ENCODE measurements around the gene OPA3. TPM values are rescaled to one million over a fixed set of nuclear protein-coding genes. Genes with fewer than 3 reads are reported as not detected.

The OPA3 gene
- total RNA-seq, 1 experiment from 2014 or later = 11.1 TPM

DNA sequence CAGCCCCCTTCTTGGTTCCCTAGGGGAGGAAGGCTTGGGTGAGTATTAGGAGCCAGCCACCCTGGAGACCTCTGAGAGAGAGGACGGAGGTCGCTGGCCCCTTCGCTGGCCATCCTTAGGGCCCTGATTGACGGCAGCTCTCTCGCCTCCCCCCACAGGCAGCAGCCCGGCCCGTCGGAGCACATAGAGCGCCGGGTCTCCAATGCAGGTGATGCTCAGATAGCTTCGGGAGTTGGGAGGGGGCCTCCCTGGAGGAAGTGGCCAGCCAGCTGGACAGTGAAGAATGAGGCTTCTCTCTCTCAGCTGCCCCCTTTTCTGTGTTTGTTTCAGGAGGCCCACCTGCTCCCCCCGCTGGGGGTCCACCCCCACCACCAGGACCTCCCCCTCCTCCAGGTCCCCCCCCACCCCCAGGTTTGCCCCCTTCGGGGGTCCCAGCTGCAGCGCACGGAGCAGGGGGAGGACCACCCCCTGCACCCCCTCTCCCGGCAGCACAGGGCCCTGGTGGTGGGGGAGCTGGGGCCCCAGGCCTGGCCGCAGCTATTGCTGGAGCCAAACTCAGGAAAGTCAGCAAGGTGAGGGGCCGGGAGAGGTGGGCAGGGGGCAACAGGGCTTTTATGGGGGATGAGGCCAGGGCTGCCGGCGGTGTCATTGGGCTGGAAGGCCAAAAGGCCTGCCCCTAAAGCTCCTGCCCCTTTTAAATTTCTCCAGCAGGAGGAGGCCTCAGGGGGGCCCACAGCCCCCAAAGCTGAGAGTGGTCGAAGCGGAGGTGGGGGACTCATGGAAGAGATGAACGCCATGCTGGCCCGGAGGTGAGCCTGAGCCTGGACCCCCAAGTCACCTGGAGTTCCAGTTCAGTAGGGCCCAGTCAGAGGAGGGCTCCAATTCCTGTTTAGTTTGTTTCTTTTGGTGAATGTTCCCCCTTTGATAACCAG lies 62.3 kb downstream of the OPA3 start:
- BruUV-seq (replicated peaks) = no TSS peak
- Histone ChIP-seq H3K4me2 (ENCODE audit: low read length) (0 out of 2 replicates have a peak overlapping the region, but pooled peaks have one; percentile 17), H3K4me3 (replicated peaks in 1 of 2; ENCODE audit: low read depth in 1 of 2, low read length in 2 of 2) (no peak overlapping the region), H3K36me3 (ENCODE audit: control insufficient read depth in 1 of 2, insufficient read depth in 2 of 2, low read length in 2 of 2) (peaks cover 33 to 47% of the 10 kb centered on the region in 2 experiments), H3K9me2 (ENCODE audit: insufficient read depth) (no peaks in the 10 kb centered on the region), H3K9ac (ENCODE audit: low read length) (no peak overlapping the region), H3K27ac (ENCODE audit: low read depth, low read length) (peak overlapping the region; percentile 33), H4K20me1 (ENCODE audit: insufficient read depth) (no peaks in the 10 kb centered on the region), H3K27me3 (ENCODE audit: insufficient read depth, low read length) (no peaks in the 10 kb centered on the region), H3K79me2 (ENCODE audit: insufficient read depth, low read length) (peaks cover 24% of the 10 kb centered on the region; the same call in 1 of the 2 replicates), H2AFZ (ENCODE audit: low read depth, low read length, poor library complexity, severe bottlenecking) (no peak overlapping the region), H3K4me1 (ENCODE audit: control insufficient read depth in 1 of 2, insufficient read depth in 2 of 2, low read length in 2 of 2) (peaks cover 8 to 54% of the 10 kb centered on the region in 2 experiments; a peak in 3 of 4 replicates), H3K9me3 (ENCODE audit: control insufficient read depth in 1 of 2, insufficient read depth in 1 of 2, low read depth in 1 of 2, low read length in 2 of 2) (no peaks in the 10 kb centered on the region)
- RAD21 ChIA-PET (ENCODE audit: low non-redundant PET in 1 of 2, low total read pairs in 2 of 2, uncharacterized antibody in 2 of 2, unreplicated experiment in 2 of 2) = interaction anchor here in 1 of 2 experiments (1.4 kb wide), 1 partner anchor 36 kb away, joined by 11 read pairs; no protein-coding TSS in a partner anchor
- TF ChIP-seq ELF1 (IDR thresholded peaks at IDR 0.05; ENCODE audit: borderline replicate concordance, low read depth) (no peak), POLR2A (IDR thresholded peaks at IDR 0.05; ENCODE audit: borderline replicate concordance, extremely low read depth, insufficient read depth, insufficient read length) (no peak)
- TF ChIP-seq, protein P1, sequence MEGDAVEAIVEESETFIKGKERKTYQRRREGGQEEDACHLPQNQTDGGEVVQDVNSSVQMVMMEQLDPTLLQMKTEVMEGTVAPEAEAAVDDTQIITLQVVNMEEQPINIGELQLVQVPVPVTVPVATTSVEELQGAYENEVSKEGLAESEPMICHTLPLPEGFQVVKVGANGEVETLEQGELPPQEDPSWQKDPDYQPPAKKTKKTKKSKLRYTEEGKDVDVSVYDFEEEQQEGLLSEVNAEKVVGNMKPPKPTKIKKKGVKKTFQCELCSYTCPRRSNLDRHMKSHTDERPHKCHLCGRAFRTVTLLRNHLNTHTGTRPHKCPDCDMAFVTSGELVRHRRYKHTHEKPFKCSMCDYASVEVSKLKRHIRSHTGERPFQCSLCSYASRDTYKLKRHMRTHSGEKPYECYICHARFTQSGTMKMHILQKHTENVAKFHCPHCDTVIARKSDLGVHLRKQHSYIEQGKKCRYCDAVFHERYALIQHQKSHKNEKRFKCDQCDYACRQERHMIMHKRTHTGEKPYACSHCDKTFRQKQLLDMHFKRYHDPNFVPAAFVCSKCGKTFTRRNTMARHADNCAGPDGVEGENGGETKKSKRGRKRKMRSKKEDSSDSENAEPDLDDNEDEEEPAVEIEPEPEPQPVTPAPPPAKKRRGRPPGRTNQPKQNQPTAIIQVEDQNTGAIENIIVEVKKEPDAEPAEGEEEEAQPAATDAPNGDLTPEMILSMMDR (IDR thresholded peaks at IDR 0.05 in 2 of 3, conservative IDR thresholded peaks at IDR 0.05 in 1 of 3; ENCODE audit: borderline replicate concordance in 1 of 3, insufficient read depth in 1 of 3, low read depth in 2 of 3, low read length in 2 of 3) = no peak
- POLR2A ChIA-PET = no interaction called here
- ATAC-seq = no peak
- CTCF ChIA-PET = interaction anchor here (1.4 kb wide), 1 partner anchor 36 kb away, joined by 4 read pairs; no protein-coding TSS in a partner anchor
- intact Hi-C loops (cut with micrococcal nuclease) = no loop called here
- no peak for DNase-seq (ENCODE audit: low read depth, low spot score)

DNA sequence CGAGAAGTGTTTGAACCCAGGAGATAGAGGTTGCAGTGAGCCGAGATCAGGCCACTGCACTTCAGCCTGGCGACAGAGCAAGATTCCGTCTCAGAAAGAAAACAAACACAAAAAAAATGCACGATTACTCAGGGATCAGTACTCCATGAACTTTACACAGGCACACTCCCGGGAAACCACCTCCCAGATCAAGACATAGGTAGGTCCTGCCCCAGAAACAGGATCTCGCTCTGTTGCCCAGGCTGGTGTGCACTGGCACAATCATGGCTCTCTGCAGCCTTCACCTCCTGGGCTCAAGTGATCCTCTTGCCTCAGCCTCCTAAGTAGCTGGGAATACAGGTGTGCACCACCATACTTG lies 66.2 kb downstream of the OPA3 start:
- H3K36me3 ChIP-seq (ENCODE audit: control insufficient read depth in 1 of 2, insufficient read depth in 2 of 2, low read length in 2 of 2) = peaks cover 12 to 22% of the 10 kb centered on the region in 2 experiments; a peak in 2 of 4 replicates
- ATAC-seq (no peak), DNase-seq (ENCODE audit: low read depth, low spot score) (no peak)
- H2AFZ ChIP-seq (ENCODE audit: low read depth, low read length, poor library complexity, severe bottlenecking) = no peak overlapping the region
- 0 out of 2 replicates have a peak overlapping the region, but pooled peaks have one; percentile 15 for H3K27ac ChIP-seq (ENCODE audit: low read depth, low read length)
- peaks cover 31 to 69% of the 10 kb centered on the region in 2 experiments for H3K4me1 ChIP-seq (ENCODE audit: control insufficient read depth in 1 of 2, insufficient read depth in 2 of 2, low read length in 2 of 2)
- no peak overlapping the region for H3K4me3 ChIP-seq (replicated peaks in 1 of 2; ENCODE audit: low read depth in 1 of 2, low read length in 2 of 2)
- H3K9me3 ChIP-seq (ENCODE audit: control insufficient read depth in 1 of 2, insufficient read depth in 1 of 2, low read depth in 1 of 2, low read length in 2 of 2) = no peaks in the 10 kb centered on the region
- no TSS peak for BruUV-seq (replicated peaks)
- no peak overlapping the region for H3K4me2 ChIP-seq (ENCODE audit: low read length)
- H3K79me2 ChIP-seq (ENCODE audit: insufficient read depth, low read length) = peaks cover 62% of the 10 kb centered on the region
- RAD21 ChIA-PET (ENCODE audit: low non-redundant PET in 1 of 2, low total read pairs in 2 of 2, uncharacterized antibody in 2 of 2, unreplicated experiment in 2 of 2) = no interaction called here
- no peaks in the 10 kb centered on the region; the same call in 1 of the 2 replicates for H4K20me1 ChIP-seq (ENCODE audit: insufficient read depth)
- POLR2A ChIA-PET = no interaction called here
- no peaks in the 10 kb centered on the region for H3K9me2 ChIP-seq (ENCODE audit: insufficient read depth)
- no peaks in the 10 kb centered on the region for H3K27me3 ChIP-seq (ENCODE audit: insufficient read depth, low read length)
- CTCF ChIA-PET = no interaction called here
- no peak overlapping the region for H3K9ac ChIP-seq (ENCODE audit: low read length)
- intact Hi-C loops (cut with micrococcal nuclease) = no loop called here
- TF ChIP-seq, protein P2, sequence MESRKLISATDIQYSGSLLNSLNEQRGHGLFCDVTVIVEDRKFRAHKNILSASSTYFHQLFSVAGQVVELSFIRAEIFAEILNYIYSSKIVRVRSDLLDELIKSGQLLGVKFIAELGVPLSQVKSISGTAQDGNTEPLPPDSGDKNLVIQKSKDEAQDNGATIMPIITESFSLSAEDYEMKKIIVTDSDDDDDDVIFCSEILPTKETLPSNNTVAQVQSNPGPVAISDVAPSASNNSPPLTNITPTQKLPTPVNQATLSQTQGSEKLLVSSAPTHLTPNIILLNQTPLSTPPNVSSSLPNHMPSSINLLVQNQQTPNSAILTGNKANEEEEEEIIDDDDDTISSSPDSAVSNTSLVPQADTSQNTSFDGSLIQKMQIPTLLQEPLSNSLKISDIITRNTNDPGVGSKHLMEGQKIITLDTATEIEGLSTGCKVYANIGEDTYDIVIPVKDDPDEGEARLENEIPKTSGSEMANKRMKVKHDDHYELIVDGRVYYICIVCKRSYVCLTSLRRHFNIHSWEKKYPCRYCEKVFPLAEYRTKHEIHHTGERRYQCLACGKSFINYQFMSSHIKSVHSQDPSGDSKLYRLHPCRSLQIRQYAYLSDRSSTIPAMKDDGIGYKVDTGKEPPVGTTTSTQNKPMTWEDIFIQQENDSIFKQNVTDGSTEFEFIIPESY (IDR thresholded peaks at IDR 0.05; ENCODE audit: extremely low read depth, insufficient replicate concordance, low read length) = no peak
- TF ChIP-seq FOSL1 (IDR thresholded peaks at IDR 0.05; ENCODE audit: low read depth) = no peak
- TF ChIP-seq SIN3A (IDR thresholded peaks at IDR 0.05; ENCODE audit: low read depth) = no peak
- TF ChIP-seq, protein P3, sequence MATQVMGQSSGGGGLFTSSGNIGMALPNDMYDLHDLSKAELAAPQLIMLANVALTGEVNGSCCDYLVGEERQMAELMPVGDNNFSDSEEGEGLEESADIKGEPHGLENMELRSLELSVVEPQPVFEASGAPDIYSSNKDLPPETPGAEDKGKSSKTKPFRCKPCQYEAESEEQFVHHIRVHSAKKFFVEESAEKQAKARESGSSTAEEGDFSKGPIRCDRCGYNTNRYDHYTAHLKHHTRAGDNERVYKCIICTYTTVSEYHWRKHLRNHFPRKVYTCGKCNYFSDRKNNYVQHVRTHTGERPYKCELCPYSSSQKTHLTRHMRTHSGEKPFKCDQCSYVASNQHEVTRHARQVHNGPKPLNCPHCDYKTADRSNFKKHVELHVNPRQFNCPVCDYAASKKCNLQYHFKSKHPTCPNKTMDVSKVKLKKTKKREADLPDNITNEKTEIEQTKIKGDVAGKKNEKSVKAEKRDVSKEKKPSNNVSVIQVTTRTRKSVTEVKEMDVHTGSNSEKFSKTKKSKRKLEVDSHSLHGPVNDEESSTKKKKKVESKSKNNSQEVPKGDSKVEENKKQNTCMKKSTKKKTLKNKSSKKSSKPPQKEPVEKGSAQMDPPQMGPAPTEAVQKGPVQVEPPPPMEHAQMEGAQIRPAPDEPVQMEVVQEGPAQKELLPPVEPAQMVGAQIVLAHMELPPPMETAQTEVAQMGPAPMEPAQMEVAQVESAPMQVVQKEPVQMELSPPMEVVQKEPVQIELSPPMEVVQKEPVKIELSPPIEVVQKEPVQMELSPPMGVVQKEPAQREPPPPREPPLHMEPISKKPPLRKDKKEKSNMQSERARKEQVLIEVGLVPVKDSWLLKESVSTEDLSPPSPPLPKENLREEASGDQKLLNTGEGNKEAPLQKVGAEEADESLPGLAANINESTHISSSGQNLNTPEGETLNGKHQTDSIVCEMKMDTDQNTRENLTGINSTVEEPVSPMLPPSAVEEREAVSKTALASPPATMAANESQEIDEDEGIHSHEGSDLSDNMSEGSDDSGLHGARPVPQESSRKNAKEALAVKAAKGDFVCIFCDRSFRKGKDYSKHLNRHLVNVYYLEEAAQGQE (IDR thresholded peaks at IDR 0.05; ENCODE audit: low read depth) = no peak
